CD14-positive monocyte (primary cell): ENCODE measurements around the gene HNRNPM. TPM values are rescaled to one million over a fixed set of nuclear protein-coding genes. Genes with fewer than 3 reads are reported as not detected.
"Not testable (repeated sequence)": the region's sequence is repeated elsewhere in the genome, so short reads cannot be mapped to it uniquely, and the experiment has no call there.

Experiments
- DNase-seq, 3 donors: peaks; one replicate each; pipeline ENCODE4 v3.0.0-alpha.2; 2011 to 2022
- H2AFZ ChIP-seq: 2 replicates; pipeline ENCODE4 v1.6.0; 2012; ENCODE audit warnings: mild to moderate bottlenecking, low read depth, low read length, inconsistent platforms; ENCODE audit not compliant: insufficient read depth, poor library complexity, severe bottlenecking
- H3K27ac ChIP-seq, 2 donors: 1 replicate in 1 of 2; 2 replicates in 1 of 2; pipeline ENCODE4 v1.5.1; 2012 to 2013; ENCODE audit warnings: low read length in 2 of 2, control low read depth in 1 of 2, inconsistent platforms in 1 of 2, low read depth in 1 of 2, mild to moderate bottlenecking in 1 of 2
- H3K27me3 ChIP-seq, 2 donors: one replicate each; pipeline versions ENCODE4 v1.6.0 to v1.6.1; 2011 to 2013; ENCODE audit warnings: low read length in 2 of 2; ENCODE audit not compliant: control insufficient read depth in 2 of 2, insufficient read depth in 2 of 2
- H3K36me3 ChIP-seq, 2 donors: replicated peaks in 1 of 2; 1 replicate in 1 of 2; 2 replicates in 1 of 2; pipeline versions ENCODE4 v1.5.1 to v1.6.1; 2012 to 2013; ENCODE audit warnings: low read length in 2 of 2, control low read depth in 1 of 2, inconsistent platforms in 1 of 2, mild to moderate bottlenecking in 1 of 2; ENCODE audit not compliant: insufficient read depth in 2 of 2, control insufficient read depth in 1 of 2
- H3K4me1 ChIP-seq, 2 donors: 1 replicate in 1 of 2; 2 replicates in 1 of 2; pipeline versions ENCODE4 v1.5.1 to v1.6.1; 2012 to 2013; ENCODE audit warnings: low read length in 2 of 2, control low read depth in 1 of 2, inconsistent platforms in 1 of 2, mild to moderate bottlenecking in 1 of 2, moderate library complexity in 1 of 2; ENCODE audit not compliant: insufficient read depth in 2 of 2, control insufficient read depth in 1 of 2
- H3K4me2 ChIP-seq: replicated peaks from 2 replicates; pipeline ENCODE3; 2012; ENCODE audit warnings: low read length, moderate library complexity, mild to moderate bottlenecking; ENCODE audit not compliant: poor library complexity, severe bottlenecking; ENCODE audit errors: extremely low read depth
- H3K4me3 ChIP-seq, 3 experiments: fragments of 200-600 bp in 1 of 3; sonication (generic) in 1 of 3; replicated peaks in 1 of 3; 1 replicate in 2 of 3; 2 replicates in 1 of 3; pipeline ENCODE4 v1.5.1; 2011 to 2013; ENCODE audit warnings: low read length in 3 of 3, mild to moderate bottlenecking in 3 of 3, control low read depth in 2 of 3, low read depth in 2 of 3, inconsistent platforms in 1 of 3, moderate library complexity in 1 of 3
- H3K79me2 ChIP-seq: 2 replicates; pipeline ENCODE4 v1.6.0; 2012; ENCODE audit warnings: mild to moderate bottlenecking, control low read depth, inconsistent platforms, low read length, moderate library complexity; ENCODE audit not compliant: insufficient read depth
- H3K9ac ChIP-seq: 2 replicates; pipeline ENCODE4 v1.6.0; 2017; ENCODE audit warnings: low read length, mild to moderate bottlenecking; ENCODE audit not compliant: insufficient read depth, poor library complexity, severe bottlenecking
- H3K9me3 ChIP-seq, 2 donors: replicated peaks in 1 of 2; 1 replicate in 1 of 2; 2 replicates in 1 of 2; pipeline versions ENCODE4 v1.5.1 to v1.6.1; 2012 to 2013; ENCODE audit warnings: low read length in 2 of 2, control low read depth in 1 of 2; ENCODE audit not compliant: control insufficient read depth in 1 of 2, insufficient read depth in 1 of 2
- H4K20me1 ChIP-seq: 2 replicates; pipeline ENCODE4 v1.6.0; 2012; ENCODE audit warnings: mild to moderate bottlenecking, low read length, control low read depth, moderate library complexity; ENCODE audit not compliant: insufficient read depth
- H3K27ac Mint-ChIP-seq, 7 donors: one replicate each; pipeline ENCODE4 v1.8.0; 2020; ENCODE audit warnings: mild to moderate bottlenecking in 7 of 7, mixed read lengths in 7 of 7, moderate library complexity in 6 of 7, inconsistent platforms in 2 of 7
- H3K27me3 Mint-ChIP-seq, 3 donors: one replicate each; pipeline ENCODE4 v1.8.0; 2021 to 2022; ENCODE audit warnings: low read depth in 3 of 3, mild to moderate bottlenecking in 3 of 3, mixed read lengths in 3 of 3, moderate library complexity in 3 of 3, inconsistent platforms in 1 of 3
- H3K36me3 Mint-ChIP-seq, 2 donors: one replicate each; pipeline ENCODE4 v1.8.0; 2020; ENCODE audit warnings: mixed read lengths in 2 of 2, inconsistent platforms in 1 of 2, mild to moderate bottlenecking in 1 of 2
- H3K4me1 Mint-ChIP-seq: one replicate; pipeline ENCODE4 v1.8.0; 2020; ENCODE audit warnings: mild to moderate bottlenecking, mixed read lengths
- H3K4me3 Mint-ChIP-seq, 2 donors: one replicate each; pipeline ENCODE4 v1.8.0; 2020; ENCODE audit warnings: mild to moderate bottlenecking in 2 of 2, mixed read lengths in 2 of 2, moderate library complexity in 1 of 2
- H3K9me3 Mint-ChIP-seq, 7 donors: one replicate each; pipeline ENCODE4 v1.8.0; 2020 to 2022; ENCODE audit warnings: mixed read lengths in 7 of 7, mild to moderate bottlenecking in 6 of 7, moderate library complexity in 6 of 7, inconsistent platforms in 2 of 7
- WGBS: methylation state at CpG from one replicate; pipeline ENCODE4 v1.1.5; 2013; ENCODE audit warnings: missing lambda C conversion rate; ENCODE audit not compliant: insufficient coverage; 5-methylcytosine and 5-hydroxymethylcytosine counted together
- intact Hi-C, 2 donors: fragments of 100-400 bp; cut with micrococcal nuclease; formaldehyde crosslinking; loops; one replicate each; pipeline versions ENCODE4 v1.15.0 to v1.15.1; 2023
- polyA plus RNA-seq, 3 donors: library from polyadenylated mRNA; depleted of rRNA in 1 of 3; unstranded in 2 of 3; stranded (reverse) in 1 of 3; fragments of 300-500 nt in 2 of 3; fragments of >200 nt in 1 of 3; fragmentation: Illumina TruSeq in 2 of 3; gene quantifications; 1 replicate in 2 of 3; 2 replicates in 1 of 3; pipeline ENCODE4 v1.2.3, GENCODE V29; 2012 to 2021
- TF ChIP-seq, protein P1 (sequence below): fragments of 200-600 bp; IDR thresholded peaks from one replicate; pipeline ENCODE4 v1.8.0; 2022; ENCODE audit warnings: antibody characterized with exemption, mild to moderate bottlenecking

HNRNPM gene
- polyA plus RNA-seq, 3 donors: 77.0 to 121 (median 116) TPM

- H3K27me3 ChIP-seq: no peaks in the 10 kb centered on the region
- peak overlapping the region; percentile 80 to 92 for H3K4me3 Mint-ChIP-seq
- H3K4me3 ChIP-seq: peak overlapping the region; percentile 43 to 85 (median 66)
- intact Hi-C loops: loop anchor here in 1 of 2 donors (10.0 kb wide), 1 partner anchor 98 kb away; the partner anchor contains the start of gene MARCHF2
- peaks cover 0 to 5% of the 10 kb centered on the region in 2 donors for H3K36me3 ChIP-seq
- H2AFZ ChIP-seq: peak overlapping the region; percentile 76
- peak overlapping the region; percentile 84 for H3K9ac ChIP-seq
- H3K27me3 Mint-ChIP-seq: peaks cover 0 to 4% (median 0%) of the 10 kb centered on the region in 3 donors
- H3K27ac Mint-ChIP-seq: peak overlapping the region; percentile 95 to 99 (median 98)
- peak in 1 of 3 donors; percentile 14 for DNase-seq
- peaks cover 42% of the 10 kb centered on the region for H3K79me2 ChIP-seq
- peaks cover 0 to 26% of the 10 kb centered on the region in 2 donors for H3K36me3 Mint-ChIP-seq
- TF ChIP-seq, protein P1, sequence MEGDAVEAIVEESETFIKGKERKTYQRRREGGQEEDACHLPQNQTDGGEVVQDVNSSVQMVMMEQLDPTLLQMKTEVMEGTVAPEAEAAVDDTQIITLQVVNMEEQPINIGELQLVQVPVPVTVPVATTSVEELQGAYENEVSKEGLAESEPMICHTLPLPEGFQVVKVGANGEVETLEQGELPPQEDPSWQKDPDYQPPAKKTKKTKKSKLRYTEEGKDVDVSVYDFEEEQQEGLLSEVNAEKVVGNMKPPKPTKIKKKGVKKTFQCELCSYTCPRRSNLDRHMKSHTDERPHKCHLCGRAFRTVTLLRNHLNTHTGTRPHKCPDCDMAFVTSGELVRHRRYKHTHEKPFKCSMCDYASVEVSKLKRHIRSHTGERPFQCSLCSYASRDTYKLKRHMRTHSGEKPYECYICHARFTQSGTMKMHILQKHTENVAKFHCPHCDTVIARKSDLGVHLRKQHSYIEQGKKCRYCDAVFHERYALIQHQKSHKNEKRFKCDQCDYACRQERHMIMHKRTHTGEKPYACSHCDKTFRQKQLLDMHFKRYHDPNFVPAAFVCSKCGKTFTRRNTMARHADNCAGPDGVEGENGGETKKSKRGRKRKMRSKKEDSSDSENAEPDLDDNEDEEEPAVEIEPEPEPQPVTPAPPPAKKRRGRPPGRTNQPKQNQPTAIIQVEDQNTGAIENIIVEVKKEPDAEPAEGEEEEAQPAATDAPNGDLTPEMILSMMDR: no peak
- peaks cover 60% of the 10 kb centered on the region for H3K4me1 Mint-ChIP-seq
- no peaks in the 10 kb centered on the region for H3K9me3 ChIP-seq
- peaks cover 7% of the 10 kb centered on the region for H4K20me1 ChIP-seq
- no peaks in the 10 kb centered on the region for H3K9me3 Mint-ChIP-seq
- peaks cover 68 to 70% of the 10 kb centered on the region in 2 donors for H3K4me1 ChIP-seq
- 70% methylated on average over 11 of the region's 19 CpGs for WGBS
- H3K4me2 ChIP-seq: peak overlapping the region; percentile 74
- H3K27ac ChIP-seq: peak overlapping the region; percentile 76 to 82
These were observed 68.4 kb downstream of the HNRNPM start for GRCh38 chr19:8513036-8513686.

- peak within 1 kb of the TSS; percentile 80 to 92 for H3K4me3 Mint-ChIP-seq
- H3K4me2 ChIP-seq: peak within 1 kb of the TSS; percentile 74
- peak within 1 kb of the TSS; percentile 84 for H3K9ac ChIP-seq
- peak within 1 kb of the TSS; percentile 43 to 85 (median 66) for H3K4me3 ChIP-seq
- intact Hi-C loops: loop anchor here in 1 of 2 donors (10.0 kb wide), 1 partner anchor 99 kb away; the partner anchor contains the start of gene MARCHF2
- H3K79me2 ChIP-seq: peaks cover 42% of the 10 kb centered on the region
- no peaks in the 10 kb centered on the region for H3K27me3 ChIP-seq
- H3K27ac Mint-ChIP-seq: peak within 1 kb of the TSS; percentile 95 to 99 (median 98)
- peaks cover 0 to 26% of the 10 kb centered on the region in 2 donors for H3K36me3 Mint-ChIP-seq
- TF ChIP-seq, protein P1: no peak
- H3K9me3 Mint-ChIP-seq: no peaks in the 10 kb centered on the region
- peaks cover 59% of the 10 kb centered on the region for H3K4me1 Mint-ChIP-seq
- no peaks in the 10 kb centered on the region for H3K9me3 ChIP-seq
- peaks cover 0 to 4% (median 0%) of the 10 kb centered on the region in 3 donors for H3K27me3 Mint-ChIP-seq
- peak; percentile 93 to 96 (median 94) for DNase-seq
- H2AFZ ChIP-seq: peak within 1 kb of the TSS; percentile 76
- peaks cover 0 to 5% of the 10 kb centered on the region in 2 donors for H3K36me3 ChIP-seq
- peaks cover 68 to 70% of the 10 kb centered on the region in 2 donors for H3K4me1 ChIP-seq
- H4K20me1 ChIP-seq: peaks cover 11% of the 10 kb centered on the region
- under 1% methylated on average over 67 of the region's 70 CpGs for WGBS
- peak within 1 kb of the TSS; percentile 76 to 82 for H3K27ac ChIP-seq
These were observed 69.1 kb downstream of the HNRNPM start, which contains the start of gene ZNF414 for GRCh38 chr19:8513687-8514504. Gene ZNF414, minus strand, starts transcription at chr19:8514167. Its CDS starts 121 bp downstream, at chr19:8514046.

- Histone ChIP-seq H3K9ac (peak overlapping the region; percentile 84), H3K4me1 (peaks cover 73 to 75% of the 10 kb centered on the region in 2 donors), H3K4me3 (peak overlapping the region; percentile 43 to 85 (median 66)), H3K79me2 (peaks cover 42% of the 10 kb centered on the region), H3K27ac (peak overlapping the region; percentile 76 to 82), H2AFZ (peak overlapping the region; percentile 76), H4K20me1 (peaks cover 11% of the 10 kb centered on the region), H3K4me2 (peak overlapping the region; percentile 74)
- H3K9me3 ChIP-seq, H3K27me3 Mint-ChIP-seq, H3K9me3 Mint-ChIP-seq, H3K27me3 ChIP-seq, H3K36me3 ChIP-seq, DNase-seq: not testable (repeated sequence)
- Mint-ChIP-seq H3K36me3 (peaks cover 0 to 22% of the 10 kb centered on the region in 2 donors), H3K4me1 (peaks cover 65% of the 10 kb centered on the region), H3K27ac (peak overlapping the region; percentile 95 to 99 (median 98)), H3K4me3 (peak overlapping the region; percentile 59 to 92)
- 76% methylated on average over 11 of the region's 21 CpGs for WGBS
- intact Hi-C loops: loop anchor here (5.0 to 10.0 kb wide), 2 partner anchors 48 to 100 kb away; partner anchors contain the start of gene MARCHF2 (in 1 of the 2)
These were observed 69.8 kb downstream of the HNRNPM start for GRCh38 chr19:8514505-8515009.
